Peyer's patch (tissue), 4 donors: ENCODE data around the gene RPLP2.

Source experiments
- POLR2A ChIP-seq, 2 donors: fragments of 450-650 bp; IDR thresholded peaks; one replicate each; pipeline ENCODE4 v1.5.1; 2017; ENCODE audit warnings: antibody characterized with exemption in 2 of 2, mild to moderate bottlenecking in 2 of 2, moderate library complexity in 2 of 2
- TF ChIP-seq, protein P1 (sequence below), 6 experiments: fragments of 450-650 bp in 4 of 6; fragments of 200-600 bp in 2 of 6; sonication (generic) in 1 of 6; IDR thresholded peaks; one replicate each; pipeline ENCODE4 v1.5.1; 2017 to 2019; ENCODE audit warnings: antibody characterized with exemption in 6 of 6, mild to moderate bottlenecking in 3 of 6, moderate library complexity in 1 of 6

DNA sequence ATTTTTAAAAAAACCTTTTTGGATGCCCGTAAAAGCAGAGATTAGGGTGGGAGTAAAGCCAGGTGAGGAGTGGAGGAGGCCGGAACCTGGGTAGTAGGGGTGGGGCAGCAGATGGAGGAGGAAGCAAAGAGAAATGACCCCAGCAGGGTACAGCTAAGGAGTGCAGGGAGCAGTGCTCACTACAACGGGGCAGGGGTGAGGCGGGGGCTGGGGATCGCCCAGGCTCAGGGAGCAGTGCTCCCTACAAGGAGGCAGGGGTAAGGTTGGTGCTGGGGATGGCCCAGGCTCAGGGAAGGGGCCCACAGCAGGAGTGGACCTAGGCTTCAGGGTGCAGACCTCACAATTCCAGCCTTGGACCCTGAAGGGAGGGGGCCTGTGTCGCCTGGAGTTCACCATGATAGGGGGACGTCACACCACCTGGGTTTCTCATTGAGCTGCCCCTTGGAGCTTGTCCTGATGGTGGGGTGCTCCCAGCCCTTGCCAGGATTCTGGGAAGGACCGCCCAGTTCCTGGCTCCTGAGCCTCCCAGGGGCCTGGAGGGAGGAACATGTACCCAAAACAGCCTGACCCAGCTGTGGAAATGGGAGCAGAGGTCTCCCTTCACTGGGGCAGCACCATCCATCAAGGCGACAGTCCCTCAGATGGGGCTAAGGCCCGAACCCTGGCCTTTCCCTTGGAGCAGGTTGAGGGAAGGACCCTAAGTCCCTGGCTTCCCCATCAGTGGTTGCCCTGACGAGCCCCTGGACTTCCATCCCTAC is 6.1 kb downstream of the RPLP2 start:
- TF ChIP-seq POLR2A (IDR thresholded peaks at IDR 0.05), result no peak
- TF ChIP-seq, protein P1, sequence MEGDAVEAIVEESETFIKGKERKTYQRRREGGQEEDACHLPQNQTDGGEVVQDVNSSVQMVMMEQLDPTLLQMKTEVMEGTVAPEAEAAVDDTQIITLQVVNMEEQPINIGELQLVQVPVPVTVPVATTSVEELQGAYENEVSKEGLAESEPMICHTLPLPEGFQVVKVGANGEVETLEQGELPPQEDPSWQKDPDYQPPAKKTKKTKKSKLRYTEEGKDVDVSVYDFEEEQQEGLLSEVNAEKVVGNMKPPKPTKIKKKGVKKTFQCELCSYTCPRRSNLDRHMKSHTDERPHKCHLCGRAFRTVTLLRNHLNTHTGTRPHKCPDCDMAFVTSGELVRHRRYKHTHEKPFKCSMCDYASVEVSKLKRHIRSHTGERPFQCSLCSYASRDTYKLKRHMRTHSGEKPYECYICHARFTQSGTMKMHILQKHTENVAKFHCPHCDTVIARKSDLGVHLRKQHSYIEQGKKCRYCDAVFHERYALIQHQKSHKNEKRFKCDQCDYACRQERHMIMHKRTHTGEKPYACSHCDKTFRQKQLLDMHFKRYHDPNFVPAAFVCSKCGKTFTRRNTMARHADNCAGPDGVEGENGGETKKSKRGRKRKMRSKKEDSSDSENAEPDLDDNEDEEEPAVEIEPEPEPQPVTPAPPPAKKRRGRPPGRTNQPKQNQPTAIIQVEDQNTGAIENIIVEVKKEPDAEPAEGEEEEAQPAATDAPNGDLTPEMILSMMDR (IDR thresholded peaks at IDR 0.05), result no peak
